ENCODE measurements around the gene NPM3.

The NPM3 gene

DNA sequence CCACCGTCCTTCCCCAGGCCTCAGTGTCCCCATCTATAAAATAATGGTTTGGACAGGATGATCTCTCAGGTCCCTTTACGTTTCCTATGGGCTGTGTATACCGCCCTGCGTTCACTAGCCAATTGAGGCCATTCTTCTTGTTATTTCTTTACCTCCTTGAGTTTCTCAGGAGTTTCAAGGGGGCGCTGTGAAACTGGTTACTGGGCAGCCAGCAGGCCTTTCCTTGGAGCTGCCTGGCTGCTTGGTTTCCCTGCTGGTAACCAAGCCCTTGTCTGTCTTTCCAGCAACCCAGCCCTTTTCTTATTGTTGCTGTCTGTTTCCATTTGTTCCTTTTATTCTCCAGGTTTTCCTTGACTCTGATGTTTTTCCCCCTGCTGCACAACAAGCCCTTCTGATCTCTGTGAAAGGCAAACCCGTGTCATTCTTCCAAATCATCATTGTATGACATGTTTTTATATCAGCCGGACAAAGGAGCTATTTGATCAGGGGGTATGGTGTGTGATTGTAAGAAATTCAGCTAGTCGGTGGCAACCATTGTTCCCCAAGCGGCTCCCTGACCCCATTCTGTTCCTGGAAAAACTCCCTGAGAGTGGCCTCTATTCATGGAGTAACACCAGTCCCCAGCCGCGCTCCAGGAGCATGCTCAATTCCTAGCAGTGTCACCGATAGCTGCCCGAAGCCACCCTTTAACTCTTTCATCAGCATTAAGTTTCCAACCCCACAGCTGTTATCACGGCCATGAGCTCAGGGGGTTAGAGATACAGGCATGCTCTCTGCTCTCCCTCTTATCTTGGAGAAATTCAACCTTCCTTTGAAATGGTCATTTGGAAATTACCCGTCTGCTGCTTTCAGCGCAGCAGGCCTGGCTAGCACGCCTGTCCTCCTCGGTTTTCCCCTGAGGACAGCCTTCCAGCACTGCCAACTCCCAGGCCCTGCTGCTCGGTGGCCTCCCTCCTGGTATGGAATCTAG lies 33.9 kb downstream of the NPM3 start:
- no peak for DNase-seq

DNA sequence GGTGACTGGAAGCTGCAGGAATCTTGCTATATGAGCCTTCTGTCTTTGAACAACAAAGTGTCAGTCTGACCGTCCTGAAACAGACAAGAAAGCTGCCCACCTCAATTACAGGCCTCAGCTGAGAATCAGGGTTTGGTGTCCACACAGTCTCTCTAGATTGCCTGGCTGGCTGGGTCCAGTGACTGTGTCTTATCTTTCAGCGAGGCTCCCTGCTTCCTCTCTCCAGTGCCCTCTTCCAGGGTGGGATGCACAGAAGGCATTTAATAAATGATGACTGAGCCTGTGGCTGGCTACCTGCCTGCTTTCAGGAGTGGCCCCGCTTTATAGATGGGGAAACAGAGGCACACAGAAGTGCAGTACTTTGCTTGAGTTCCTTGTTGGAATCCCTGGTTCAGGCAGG lies 34.8 kb downstream of the NPM3 start:
- no peak for DNase-seq

DNA sequence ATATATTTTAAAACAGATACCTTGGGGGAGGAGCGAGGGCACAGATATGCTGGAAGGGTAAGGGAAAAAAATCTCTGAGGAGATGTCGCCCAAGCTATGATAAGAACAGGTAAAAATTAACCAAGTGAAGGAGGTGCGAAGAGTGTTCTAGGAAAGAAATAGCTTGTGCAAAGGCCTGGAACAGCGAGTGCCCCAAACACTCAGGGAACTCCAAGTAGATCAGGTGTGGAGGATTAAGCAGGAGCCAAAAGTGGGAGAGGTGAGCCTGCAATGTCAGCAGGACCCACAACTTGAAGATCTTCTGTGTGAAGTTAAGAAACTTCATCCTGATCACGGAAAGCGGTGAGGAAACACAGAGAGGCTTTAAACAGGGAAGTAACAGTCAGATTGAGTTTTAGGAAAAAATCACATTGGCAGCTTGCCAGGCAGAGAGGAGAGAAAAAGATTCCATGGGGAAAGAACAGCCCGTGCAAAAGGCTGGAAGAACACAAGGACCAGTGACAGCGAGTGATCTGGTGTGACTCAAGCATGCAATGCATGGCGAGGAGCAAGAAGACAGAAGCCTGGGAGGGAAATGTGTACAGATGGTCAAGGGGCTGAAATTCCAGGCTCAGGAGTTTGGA lies 38.1 kb downstream of the NPM3 start:
- DNase-seq = no peak

DNA sequence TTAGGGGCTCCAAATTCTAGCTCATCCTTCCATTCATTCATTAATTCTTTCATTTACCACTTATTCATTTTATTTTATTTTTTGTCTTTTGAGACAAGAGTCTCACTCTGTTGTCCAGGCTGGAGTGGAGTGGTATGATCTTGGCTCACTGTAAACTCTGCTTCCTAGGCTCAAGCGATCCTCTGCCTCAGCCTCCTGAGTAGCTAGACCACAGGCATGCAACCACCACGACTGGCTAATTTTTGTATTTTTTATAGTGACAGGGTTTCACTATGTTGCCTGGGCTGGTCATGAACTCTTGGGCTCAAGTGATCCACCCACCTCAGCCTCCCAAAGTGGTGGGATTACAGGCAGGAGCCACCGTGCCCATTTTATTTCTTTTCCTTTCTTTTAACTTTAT lies 39.0 kb downstream of the NPM3 start:
- DNase-seq = no peak

DNA sequence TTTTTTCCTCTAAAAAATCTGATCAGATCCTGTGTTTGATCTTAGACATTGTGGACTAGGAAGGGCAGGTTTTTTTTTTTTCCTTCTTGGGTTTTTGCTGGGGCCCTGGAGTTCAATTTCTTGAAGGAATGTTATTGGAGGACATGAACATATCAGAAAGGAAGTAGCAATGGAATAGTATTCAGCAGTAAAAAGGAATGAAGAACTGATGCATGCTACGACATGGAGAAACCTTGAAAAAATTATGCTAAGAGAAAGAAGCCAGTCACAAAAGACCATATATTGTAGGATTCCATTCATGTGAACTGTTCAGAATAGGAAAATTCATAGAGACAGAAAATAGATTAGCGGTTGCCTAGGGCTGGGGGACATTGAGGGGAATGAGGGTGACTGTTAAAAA lies 41.3 kb downstream of the NPM3 start:
- DNase-seq = no peak

DNA sequence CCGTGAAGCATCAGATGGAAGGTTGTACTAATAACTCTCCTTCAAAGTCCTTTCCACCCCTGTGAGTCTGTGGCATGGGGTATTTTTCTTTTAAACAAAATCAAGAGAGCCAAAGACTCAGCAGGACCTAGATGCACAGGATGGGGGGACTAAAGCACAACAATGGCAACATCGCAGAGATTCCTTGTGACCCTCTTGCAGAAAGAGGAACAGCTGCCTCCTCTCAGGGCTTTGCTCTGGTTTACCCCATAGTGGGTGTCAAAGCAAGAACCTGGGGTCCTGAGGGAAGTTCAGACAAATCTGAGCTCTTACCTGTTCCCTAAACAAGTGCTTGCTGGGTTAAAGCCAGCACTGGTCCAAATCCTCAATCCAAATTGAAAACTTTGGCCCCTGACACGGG lies 46.6 kb downstream of the NPM3 start:
- DNase-seq = no peak

DNA sequence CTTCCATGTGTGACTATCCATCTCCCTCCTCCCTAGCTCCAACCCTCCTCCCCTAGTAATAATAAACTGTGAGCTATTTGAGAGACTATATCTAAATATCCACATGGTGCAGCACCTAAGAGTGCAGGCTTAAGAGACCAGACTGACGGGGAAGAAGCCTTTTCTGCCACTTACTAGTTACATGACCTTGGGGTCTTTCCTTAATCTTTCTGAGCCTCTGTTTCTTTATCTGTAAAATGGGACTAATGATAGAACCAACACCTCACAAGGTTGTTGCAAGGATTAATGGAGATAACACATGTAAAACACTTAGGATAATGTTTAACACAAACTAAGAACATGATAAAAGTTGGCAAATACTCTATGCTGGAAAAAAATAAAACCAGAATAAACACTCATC lies 51.1 kb downstream of the NPM3 start:
- DNase-seq = no peak

All from activated CD8-positive, alpha-beta memory T cell treated with anti-CD3 and anti-CD28 coated beads for 24 hours (primary cell).